Activated CD8-positive, alpha-beta memory T cell treated with anti-CD3 and anti-CD28 coated beads, Interleukin-2, amount 50 U/mL, for 24 hours (primary cell): Measurements from ENCODE around the gene SLC35B2.

Experiments used
- DNase-seq: peaks from one replicate; pipeline ENCODE4 v3.0.0-alpha.2; 2020; ENCODE audit errors: extremely low read depth

Gene SLC35B2

GRCh38 chr6:44254191-44255104, 2.9 kb downstream of the SLC35B2 start:
- no peak for DNase-seq

DNA sequence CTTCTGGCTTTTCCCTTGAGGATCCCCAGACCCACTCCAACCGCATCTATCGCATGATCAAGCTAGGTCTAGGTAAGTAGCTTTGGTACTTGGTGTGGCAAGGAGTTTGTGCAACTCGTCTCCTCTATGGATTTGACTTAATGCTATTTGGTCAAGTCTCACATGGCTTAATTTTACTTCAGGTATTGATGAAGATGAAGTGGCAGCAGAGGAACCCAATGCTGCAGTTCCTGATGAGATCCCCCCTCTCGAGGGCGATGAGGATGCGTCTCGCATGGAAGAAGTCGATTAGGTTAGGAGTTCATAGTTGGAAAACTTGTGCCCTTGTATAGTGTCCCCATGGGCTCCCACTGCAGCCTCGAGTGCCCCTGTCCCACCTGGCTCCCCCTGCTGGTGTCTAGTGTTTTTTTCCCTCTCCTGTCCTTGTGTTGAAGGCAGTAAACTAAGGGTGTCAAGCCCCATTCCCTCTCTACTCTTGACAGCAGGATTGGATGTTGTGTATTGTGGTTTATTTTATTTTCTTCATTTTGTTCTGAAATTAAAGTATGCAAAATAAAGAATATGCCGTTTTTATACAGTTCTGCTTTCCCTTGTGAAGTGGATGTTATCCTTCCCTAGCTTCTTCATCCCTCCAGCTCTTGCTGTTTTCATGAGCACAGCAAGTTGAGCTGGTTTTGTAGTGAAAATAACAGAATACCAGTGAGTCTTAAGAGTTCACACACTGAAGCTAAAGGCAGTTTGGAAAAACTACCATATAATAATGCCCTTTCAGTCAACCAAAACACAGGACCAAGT, 3.8 kb downstream of the SLC35B2 start:
- DNase-seq, result no peak

DNA sequence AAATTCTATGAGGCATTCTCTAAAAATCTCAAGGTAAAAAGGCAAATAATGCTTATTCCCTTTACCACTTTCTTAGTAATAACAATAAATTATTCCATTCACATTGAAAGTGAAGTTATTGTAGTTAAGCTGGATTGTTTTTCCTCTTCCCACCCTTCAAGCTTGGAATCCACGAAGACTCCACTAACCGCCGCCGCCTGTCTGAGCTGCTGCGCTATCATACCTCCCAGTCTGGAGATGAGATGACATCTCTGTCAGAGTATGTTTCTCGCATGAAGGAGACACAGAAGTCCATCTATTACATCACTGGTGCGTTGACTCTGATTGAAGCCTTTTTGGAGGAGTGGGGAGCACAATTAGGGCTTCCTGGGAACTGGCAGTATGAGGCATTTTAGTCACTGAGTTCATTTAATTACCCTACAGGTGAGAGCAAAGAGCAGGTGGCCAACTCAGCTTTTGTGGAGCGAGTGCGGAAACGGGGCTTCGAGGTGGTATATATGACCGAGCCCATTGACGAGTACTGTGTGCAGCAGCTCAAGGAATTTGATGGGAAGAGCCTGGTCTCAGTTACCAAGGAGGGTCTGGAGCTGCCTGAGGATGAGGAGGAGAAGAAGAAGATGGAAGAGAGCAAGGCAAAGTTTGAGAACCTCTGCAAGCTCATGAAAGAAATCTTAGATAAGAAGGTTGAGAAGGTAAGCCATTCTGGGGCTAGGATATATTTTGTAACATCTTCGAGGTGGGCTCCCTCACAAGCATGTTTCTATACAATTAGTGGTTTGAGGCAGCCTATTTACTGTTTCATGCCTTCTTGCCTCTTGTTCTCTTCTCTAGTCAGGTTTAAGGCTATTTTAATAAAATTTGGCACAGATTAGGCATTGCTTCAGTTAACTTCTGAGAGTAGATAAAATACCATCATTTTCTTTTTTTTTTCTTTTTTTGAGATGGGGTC, 5.5 kb downstream of the SLC35B2 start:
- DNase-seq, result no peak

DNA sequence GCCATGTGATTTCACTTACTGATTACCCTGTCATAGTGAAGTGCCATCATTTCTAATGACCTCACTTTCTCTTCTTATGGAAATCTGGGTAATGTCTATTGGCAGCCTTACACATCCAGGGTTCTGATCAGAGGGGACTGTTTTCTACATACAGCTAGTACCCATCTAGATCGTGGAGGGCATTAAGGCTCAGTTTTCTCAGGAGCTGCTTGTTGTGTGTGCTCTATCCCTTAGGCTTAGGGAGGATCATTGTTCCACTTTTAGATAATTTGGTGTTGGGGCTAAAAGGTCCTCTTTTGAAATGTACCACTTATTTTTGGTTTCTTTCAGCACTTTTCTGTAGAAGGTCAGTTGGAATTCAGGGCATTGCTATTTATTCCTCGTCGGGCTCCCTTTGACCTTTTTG, 6.6 kb downstream of the SLC35B2 start:
- DNase-seq, result no peak

DNA sequence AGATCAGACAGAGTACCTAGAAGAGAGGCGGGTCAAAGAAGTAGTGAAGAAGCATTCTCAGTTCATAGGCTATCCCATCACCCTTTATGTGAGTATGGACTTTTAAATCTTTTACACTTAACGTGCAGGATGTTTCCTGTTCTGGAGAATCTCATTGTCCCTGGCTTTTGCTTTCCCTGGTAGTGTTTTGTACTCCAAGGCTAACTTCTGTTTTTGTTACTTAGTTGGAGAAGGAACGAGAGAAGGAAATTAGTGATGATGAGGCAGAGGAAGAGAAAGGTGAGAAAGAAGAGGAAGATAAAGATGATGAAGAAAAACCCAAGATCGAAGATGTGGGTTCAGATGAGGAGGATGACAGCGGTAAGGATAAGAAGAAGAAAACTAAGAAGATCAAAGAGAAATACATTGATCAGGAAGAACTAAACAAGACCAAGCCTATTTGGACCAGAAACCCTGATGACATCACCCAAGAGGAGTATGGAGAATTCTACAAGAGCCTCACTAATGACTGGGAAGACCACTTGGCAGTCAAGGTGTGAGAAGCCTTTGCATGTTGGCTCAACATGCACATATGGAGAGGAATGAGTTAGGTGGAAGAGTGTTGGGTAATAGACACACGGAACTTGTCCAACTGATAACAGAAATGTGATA, 7.1 kb downstream of the SLC35B2 start:
- DNase-seq, result no peak

DNA sequence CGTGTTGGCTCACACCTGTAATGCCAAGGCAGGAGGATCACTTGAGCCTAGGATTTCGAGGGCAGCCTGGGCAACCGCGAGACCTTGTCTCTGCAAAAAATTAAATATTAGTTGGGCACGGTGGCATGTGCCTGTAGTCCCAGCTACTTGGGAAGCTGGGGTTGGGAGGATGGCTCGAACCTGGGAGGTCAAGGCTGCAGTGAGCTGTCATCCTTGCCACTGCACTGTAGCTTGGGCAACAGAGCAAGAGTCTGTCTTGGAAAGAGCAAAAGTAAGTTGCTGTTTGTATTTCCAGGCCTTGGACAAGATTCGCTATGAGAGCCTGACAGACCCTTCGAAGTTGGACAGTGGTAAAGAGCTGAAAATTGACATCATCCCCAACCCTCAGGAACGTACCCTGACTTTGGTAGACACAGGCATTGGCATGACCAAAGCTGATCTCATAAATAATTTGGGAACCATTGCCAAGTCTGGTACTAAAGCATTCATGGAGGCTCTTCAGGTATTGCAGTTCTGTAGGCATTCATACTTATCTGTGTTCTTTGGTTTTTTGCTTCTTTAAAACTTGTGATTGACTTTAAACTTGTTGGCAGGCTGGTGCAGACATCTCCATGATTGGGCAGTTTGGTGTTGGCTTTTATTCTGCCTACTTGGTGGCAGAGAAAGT, 8.1 kb downstream of the SLC35B2 start:
- no peak for DNase-seq

GRCh38 chr6:44248579-44248978, 8.7 kb downstream of the SLC35B2 start:
- no peak for DNase-seq

GRCh38 chr6:44247338-44248302, 9.7 kb downstream of the SLC35B2 start:
- DNase-seq, result peak; percentile 78

- DNase-seq, result peak; percentile 95
Observed at GRCh38 chr6:44246663-44247337, 10.5 kb downstream of the SLC35B2 start, which contains the start of gene HSP90AB1. Gene HSP90AB1, plus strand, starts transcription at chr6:44247101. Its CDS starts 1,529 bp downstream, at chr6:44248630.

GRCh38 chr6:44245912-44246662, 11.2 kb downstream of the SLC35B2 start:
- DNase-seq, result peak; percentile 69

DNA sequence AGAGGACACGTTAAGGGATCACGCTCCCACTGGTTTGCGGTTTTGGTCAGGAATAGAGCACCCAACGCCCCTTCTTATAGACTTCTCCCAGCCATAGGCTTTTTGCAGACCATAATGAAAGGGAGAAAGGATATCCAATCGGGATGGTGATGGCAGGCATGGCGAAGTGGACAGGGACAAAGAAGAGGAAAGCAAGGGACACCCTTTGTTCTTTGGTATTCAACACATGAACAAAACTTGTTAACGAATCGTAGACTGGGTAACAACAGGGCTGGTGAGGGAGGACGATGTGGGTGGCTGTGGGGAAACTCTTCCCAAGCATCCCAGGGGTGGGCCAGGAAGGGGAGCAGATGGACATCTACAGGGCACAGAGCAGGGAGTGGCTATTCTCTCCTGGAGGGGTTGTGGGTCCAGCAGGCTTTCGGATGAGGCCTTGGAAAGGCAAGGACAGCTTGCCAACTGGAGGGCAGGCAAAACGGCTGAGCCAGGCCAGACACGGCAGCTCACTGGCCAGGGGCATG, 11.9 kb downstream of the SLC35B2 start:
- DNase-seq, result no peak

DNA sequence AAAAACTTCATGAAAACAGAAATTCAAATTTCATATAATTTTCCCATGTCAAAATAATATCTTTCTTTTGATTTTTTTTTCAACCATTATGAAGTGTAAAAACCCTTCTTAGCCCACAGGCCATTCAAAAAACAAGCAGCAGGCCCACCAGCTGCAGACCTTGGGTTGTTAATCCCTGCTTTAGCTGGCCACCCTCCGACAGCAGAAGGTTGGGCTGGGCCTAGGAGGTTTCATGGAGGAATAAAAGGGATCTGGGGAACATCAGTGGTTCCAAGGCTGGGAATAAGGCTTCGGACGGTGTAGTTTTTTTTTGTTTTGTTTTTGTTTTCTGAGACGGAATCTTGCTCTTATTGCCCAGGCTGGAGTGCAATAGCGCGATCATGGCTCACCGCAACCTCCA, 14.0 kb downstream of the SLC35B2 start:
- no peak for DNase-seq

DNA sequence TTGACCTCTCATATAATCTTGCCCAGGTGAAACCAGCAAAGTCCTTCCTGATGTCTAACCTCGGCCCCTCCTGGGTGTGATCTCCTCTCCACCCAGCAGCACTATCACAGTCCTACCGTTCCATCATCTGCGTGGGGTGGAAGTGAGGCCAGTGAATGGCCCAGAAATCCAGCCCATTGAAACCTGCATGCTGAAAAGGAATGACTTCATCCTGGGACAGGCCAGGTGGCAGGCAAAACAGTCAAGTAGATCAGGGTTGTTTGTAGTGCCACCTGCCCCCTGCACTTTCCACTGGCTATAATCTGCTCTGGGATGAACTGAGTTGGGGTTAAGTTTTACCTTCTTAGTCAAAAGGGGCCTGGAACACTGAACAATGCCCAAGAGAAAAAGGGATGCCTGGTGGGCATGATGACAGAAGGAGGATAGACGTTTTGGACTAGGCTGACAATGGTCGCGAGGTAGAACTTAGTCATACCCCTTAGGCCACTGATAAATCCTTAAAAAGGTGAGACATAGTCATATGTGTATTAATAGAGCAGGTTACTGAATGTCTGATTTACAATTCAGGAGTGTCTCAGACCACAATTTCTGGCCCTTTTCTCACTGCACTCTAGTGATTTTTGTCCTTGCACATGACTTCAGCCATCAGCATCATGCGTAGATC, 18.5 kb downstream of the SLC35B2 start:
- DNase-seq, result no peak

DNA sequence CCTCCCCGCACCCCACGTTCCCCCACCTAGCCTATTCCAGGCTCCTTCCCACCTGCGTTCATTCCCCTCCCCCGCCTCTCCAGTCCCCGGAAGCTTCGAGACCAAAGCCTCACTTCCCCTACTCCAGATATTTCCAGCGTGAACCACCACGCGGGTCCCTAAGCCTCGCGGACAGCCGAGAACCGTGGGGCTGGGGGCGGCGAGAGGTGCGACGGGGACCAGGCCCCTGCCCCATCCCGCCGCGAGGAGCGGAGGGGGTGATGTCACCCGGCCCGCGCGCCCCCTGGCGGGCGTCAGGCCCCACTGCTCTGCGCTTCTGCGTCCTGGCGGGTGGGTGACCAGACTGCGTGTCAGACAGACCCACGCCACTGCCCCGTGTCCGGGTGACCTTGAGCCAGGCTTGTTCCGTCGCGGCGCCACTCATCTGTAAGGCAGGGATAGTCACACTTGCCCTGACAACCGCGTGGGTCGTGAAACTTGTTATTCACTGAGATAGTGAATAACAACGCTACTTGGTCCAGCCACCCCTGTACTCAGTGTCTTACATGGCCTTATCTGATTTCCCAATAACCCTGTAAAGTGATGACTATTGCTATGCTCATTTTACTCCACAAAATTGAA, 19.4 kb downstream of the SLC35B2 start:
- DNase-seq, result peak; percentile 61

- DNase-seq, result peak; percentile 49
Observed at GRCh38 chr6:44237021-44237812, 20.1 kb downstream of the SLC35B2 start.
